HAP-1 (cell line): Measurements from ENCODE around the gene PRCP.
"Not testable (repeated sequence)": the region's sequence is repeated elsewhere in the genome, so short reads cannot be mapped to it uniquely, and the experiment has no call there.

Source experiments
- DNase-seq, 2 experiments: peaks; one replicate each; pipeline ENCODE4 v3.0.0-alpha.2; 2016 to 2020; ENCODE audit warnings: low spot score in 2 of 2
- H3K27me3 ChIP-seq: fragments of 250-450 bp; sonication (Bioruptor Pico); 2 replicates; pipeline ENCODE4 v1.5.1; 2020; ENCODE audit warnings: low read depth, mild to moderate bottlenecking, moderate library complexity
- H3K36me3 ChIP-seq: fragments of 250-450 bp; sonication (Bioruptor Pico); replicated peaks from 2 replicates; pipeline ENCODE4 v1.5.1; 2020; ENCODE audit warnings: mild to moderate bottlenecking
- H3K4me1 ChIP-seq: fragments of 250-450 bp; sonication (Bioruptor Pico); 2 replicates; pipeline ENCODE4 v1.5.1; 2020; ENCODE audit warnings: mild to moderate bottlenecking
- H3K4me3 ChIP-seq: fragments of 250-450 bp; sonication (Bioruptor Pico); 2 replicates; pipeline ENCODE4 v1.5.1; 2020; ENCODE audit warnings: mild to moderate bottlenecking, moderate library complexity
- H3K9me3 ChIP-seq: fragments of 250-450 bp; sonication (Bioruptor Pico); 2 replicates; pipeline ENCODE4 v1.5.1; 2020; ENCODE audit warnings: mild to moderate bottlenecking, moderate library complexity
- in situ Hi-C: fragments of 300-500 bp; cut with MboI; formaldehyde crosslinking; loops from 3 replicates; pipeline ENCODE4 v1.14.3; 2020; ENCODE audit warnings: low sequenced_read_pairs, inconsistent platforms, mixed read lengths

The PRCP gene

GRCh38 chr11:82857145-82857544 is 43.1 kb downstream of the PRCP start:
- no peak for DNase-seq
- in situ Hi-C loops: loop anchor here (25.0 kb wide), 1 partner anchor 955 kb away; no protein-coding TSS in a partner anchor
- Histone ChIP-seq H3K9me3 (no peaks in the 10 kb centered on the region), H3K4me3 (no peak overlapping the region), H3K4me1 (peaks cover 11% of the 10 kb centered on the region), H3K27me3 (no peaks in the 10 kb centered on the region), H3K36me3 (no peaks in the 10 kb centered on the region)

- no peak for DNase-seq
- H3K9me3 ChIP-seq: no peaks in the 10 kb centered on the region
- no peaks in the 10 kb centered on the region for H3K36me3 ChIP-seq
- peaks cover 8% of the 10 kb centered on the region for H3K4me1 ChIP-seq
- H3K27me3 ChIP-seq: no peaks in the 10 kb centered on the region
- in situ Hi-C loops: loop anchor here (25.0 kb wide), 1 partner anchor 957 kb away; no protein-coding TSS in a partner anchor
- H3K4me3 ChIP-seq: no peak overlapping the region
Measured at GRCh38 chr11:82855616-82856015, 44.6 kb downstream of the PRCP start.

- H3K4me1 ChIP-seq, DNase-seq: not testable (repeated sequence)
- in situ Hi-C loops: loop anchor here (25.0 kb wide), 1 partner anchor 957 kb away; no protein-coding TSS in a partner anchor
Measured at GRCh38 chr11:82854916-82855315, 45.3 kb downstream of the PRCP start.

GRCh38 chr11:82854242-82854641 is 46.0 kb downstream of the PRCP start:
- H3K4me3 ChIP-seq: no peak overlapping the region
- no peaks in the 10 kb centered on the region for H3K27me3 ChIP-seq
- H3K4me1 ChIP-seq: peaks cover 7% of the 10 kb centered on the region
- no peak for DNase-seq
- H3K9me3 ChIP-seq: no peaks in the 10 kb centered on the region
- in situ Hi-C loops: loop anchor here (25.0 kb wide), 1 partner anchor 958 kb away; no protein-coding TSS in a partner anchor
- H3K36me3 ChIP-seq: no peaks in the 10 kb centered on the region

More at GRCh38 chr11:82854916-82855315, 45.3 kb downstream of the PRCP start:
- H3K36me3 ChIP-seq, H3K9me3 ChIP-seq, H3K4me3 ChIP-seq, H3K27me3 ChIP-seq: not testable (repeated sequence)

GRCh38 chr11:82848829-82849228 is 51.4 kb downstream of the PRCP start:
- in situ Hi-C loops: no loop called here
- no peak for DNase-seq
- Histone ChIP-seq H3K4me3 (no peak overlapping the region), H3K36me3 (0 out of 2 replicates have a peak, but pooled peaks cover 3% of the 10 kb centered on the region), H3K27me3 (no peaks in the 10 kb centered on the region), H3K9me3 (no peaks in the 10 kb centered on the region), H3K4me1 (peaks cover 9% of the 10 kb centered on the region)

GRCh38 chr11:82845356-82846353 is 54.6 kb downstream of the PRCP start:
- no peak overlapping the region for H3K4me3 ChIP-seq
- H3K4me1 ChIP-seq: peaks cover 9% of the 10 kb centered on the region
- 0 out of 2 replicates have a peak, but pooled peaks cover 3% of the 10 kb centered on the region for H3K36me3 ChIP-seq
- peak in 1 of 2 experiments; percentile 69 for DNase-seq
- in situ Hi-C loops: no loop called here
- no peaks in the 10 kb centered on the region for H3K9me3 ChIP-seq
- H3K27me3 ChIP-seq: no peaks in the 10 kb centered on the region

GRCh38 chr11:82843057-82843795 is 57.0 kb downstream of the PRCP start:
- Histone ChIP-seq H3K4me1 (peaks cover 9% of the 10 kb centered on the region), H3K36me3 (peaks cover 5% of the 10 kb centered on the region; the same call in 1 of the 2 replicates), H3K4me3 (no peak overlapping the region), H3K27me3 (no peaks in the 10 kb centered on the region), H3K9me3 (no peaks in the 10 kb centered on the region; the same call in 1 of the 2 replicates)
- in situ Hi-C loops: no loop called here
- DNase-seq: no peak

GRCh38 chr11:82842019-82842418 is 58.2 kb downstream of the PRCP start:
- Histone ChIP-seq H3K4me1 (peaks cover 9% of the 10 kb centered on the region), H3K4me3 (no peak overlapping the region)
- in situ Hi-C loops: no loop called here

GRCh38 chr11:82837650-82838049 is 62.6 kb downstream of the PRCP start:
- Histone ChIP-seq H3K27me3 (no peaks in the 10 kb centered on the region), H3K36me3 (peaks cover 8% of the 10 kb centered on the region; the same call in 1 of the 2 replicates), H3K4me1 (no peaks in the 10 kb centered on the region), H3K4me3 (no peak overlapping the region), H3K9me3 (no peaks in the 10 kb centered on the region; the same call in 1 of the 2 replicates)
- in situ Hi-C loops: no loop called here
- no peak for DNase-seq

More at GRCh38 chr11:82842019-82842418, 58.2 kb downstream of the PRCP start:
- Histone ChIP-seq H3K36me3 (peaks cover 8% of the 10 kb centered on the region; the same call in 1 of the 2 replicates), H3K27me3 (no peaks in the 10 kb centered on the region), H3K9me3 (no peaks in the 10 kb centered on the region; the same call in 1 of the 2 replicates)
- no peak for DNase-seq

GRCh38 chr11:82832983-82833382 is 67.2 kb downstream of the PRCP start:
- H3K4me1 ChIP-seq: peaks cover 7% of the 10 kb centered on the region
- in situ Hi-C loops: no loop called here
- no peak overlapping the region for H3K4me3 ChIP-seq
- no peaks in the 10 kb centered on the region for H3K9me3 ChIP-seq
- DNase-seq: no peak
- H3K36me3 ChIP-seq: peaks cover 3% of the 10 kb centered on the region; the same call in 1 of the 2 replicates
- no peaks in the 10 kb centered on the region for H3K27me3 ChIP-seq

GRCh38 chr11:82831364-82831763 is 68.9 kb downstream of the PRCP start:
- in situ Hi-C loops: no loop called here
- no peaks in the 10 kb centered on the region for H3K9me3 ChIP-seq
- H3K4me1 ChIP-seq: peaks cover 7% of the 10 kb centered on the region
- H3K36me3 ChIP-seq: no peaks in the 10 kb centered on the region
- no peaks in the 10 kb centered on the region for H3K27me3 ChIP-seq
- H3K4me3 ChIP-seq: no peak overlapping the region
- no peak for DNase-seq

GRCh38 chr11:82830746-82831145 is 69.5 kb downstream of the PRCP start:
- Histone ChIP-seq H3K9me3 (no peaks in the 10 kb centered on the region), H3K36me3 (no peaks in the 10 kb centered on the region), H3K27me3 (no peaks in the 10 kb centered on the region), H3K4me3 (no peak overlapping the region), H3K4me1 (peaks cover 7% of the 10 kb centered on the region)
- in situ Hi-C loops: no loop called here
- DNase-seq: peak in 1 of 2 experiments; percentile 59

GRCh38 chr11:82829101-82829500 is 71.1 kb downstream of the PRCP start:
- Histone ChIP-seq H3K9me3 (no peaks in the 10 kb centered on the region), H3K4me1 (peaks cover 7% of the 10 kb centered on the region), H3K36me3 (no peaks in the 10 kb centered on the region; the same call in 1 of the 2 replicates), H3K27me3 (no peaks in the 10 kb centered on the region), H3K4me3 (no peak overlapping the region)
- in situ Hi-C loops: no loop called here
- DNase-seq: no peak
